ENCODE data around the gene FTH1. TPM values are rescaled to one million over a fixed set of nuclear protein-coding genes. Genes with fewer than 3 reads are reported as not detected.

FTH1 gene
- total and polyA plus RNA-seq, 2 of the 13 experiments (the other 11 are each of a cell fraction or from before 2014, with no cell fraction given), result 607 to 760 TPM

DNA sequence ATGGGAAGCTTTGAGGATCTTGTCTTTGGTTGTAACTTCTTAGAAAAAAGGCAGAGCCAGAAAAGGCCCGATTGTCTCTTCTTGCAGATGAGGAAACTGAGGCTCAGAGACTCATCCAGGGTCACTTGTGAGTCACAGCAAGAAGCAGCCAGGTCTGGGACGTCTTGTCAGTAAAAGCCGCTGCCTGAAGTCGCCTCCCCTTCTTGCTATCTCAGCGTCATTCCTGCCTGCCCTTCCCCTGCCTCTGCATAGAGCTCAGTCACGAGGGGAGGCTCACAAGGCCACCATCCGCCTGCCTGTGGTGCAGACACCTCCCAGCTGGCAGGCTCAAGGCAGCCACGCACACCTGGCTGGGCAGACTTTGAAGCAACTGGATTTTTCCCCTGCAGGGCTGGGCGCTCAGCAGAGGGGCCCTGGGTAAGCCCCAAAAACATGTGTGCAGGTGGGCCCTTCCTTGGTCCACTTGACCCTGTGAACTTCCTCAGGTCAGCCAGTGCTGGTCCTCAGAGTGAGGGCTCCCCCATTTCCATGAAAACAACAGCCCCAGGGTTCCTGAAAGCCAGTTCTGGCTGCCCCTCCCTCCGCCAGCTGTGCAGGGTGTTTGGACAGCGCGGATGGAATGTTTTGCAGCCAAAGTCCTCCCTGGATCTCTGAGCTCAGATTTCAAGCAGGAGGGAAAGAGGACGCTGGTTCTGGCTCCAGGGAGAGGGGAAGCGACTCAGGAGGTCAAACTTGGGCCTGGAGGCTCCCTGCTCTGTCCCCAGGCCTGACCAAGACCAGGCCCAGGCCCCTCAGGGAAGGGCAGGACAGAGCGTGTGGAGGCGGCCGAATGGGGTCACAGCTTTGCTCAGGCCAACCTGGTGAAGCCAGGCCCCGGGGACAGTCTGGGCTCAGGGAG, 44.0 kb downstream of the FTH1 start (continued):
- TF ChIP-seq ZNF274 (CRISPR knock-in tag; IDR thresholded peaks at IDR 0.05), result 0 out of 2 replicates have a peak, but pooled peaks have one; percentile 66
- TF ChIP-seq, protein P1, sequence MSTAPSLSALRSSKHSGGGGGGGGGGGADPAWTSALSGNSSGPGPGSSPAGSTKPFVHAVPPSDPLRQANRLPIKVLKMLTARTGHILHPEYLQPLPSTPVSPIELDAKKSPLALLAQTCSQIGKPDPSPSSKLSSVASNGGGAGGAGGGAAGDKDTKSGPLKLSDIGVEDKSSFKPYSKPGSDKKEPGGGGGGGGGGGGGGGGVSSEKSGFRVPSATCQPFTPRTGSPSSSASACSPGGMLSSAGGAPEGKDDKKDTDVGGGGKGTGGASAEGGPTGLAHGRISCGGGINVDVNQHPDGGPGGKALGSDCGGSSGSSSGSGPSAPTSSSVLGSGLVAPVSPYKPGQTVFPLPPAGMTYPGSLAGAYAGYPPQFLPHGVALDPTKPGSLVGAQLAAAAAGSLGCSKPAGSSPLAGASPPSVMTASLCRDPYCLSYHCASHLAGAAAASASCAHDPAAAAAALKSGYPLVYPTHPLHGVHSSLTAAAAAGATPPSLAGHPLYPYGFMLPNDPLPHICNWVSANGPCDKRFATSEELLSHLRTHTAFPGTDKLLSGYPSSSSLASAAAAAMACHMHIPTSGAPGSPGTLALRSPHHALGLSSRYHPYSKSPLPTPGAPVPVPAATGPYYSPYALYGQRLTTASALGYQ (CRISPR knock-in tag; IDR thresholded peaks at IDR 0.05), result peak; percentile 65; the same call in 1 of the 2 replicates

DNA sequence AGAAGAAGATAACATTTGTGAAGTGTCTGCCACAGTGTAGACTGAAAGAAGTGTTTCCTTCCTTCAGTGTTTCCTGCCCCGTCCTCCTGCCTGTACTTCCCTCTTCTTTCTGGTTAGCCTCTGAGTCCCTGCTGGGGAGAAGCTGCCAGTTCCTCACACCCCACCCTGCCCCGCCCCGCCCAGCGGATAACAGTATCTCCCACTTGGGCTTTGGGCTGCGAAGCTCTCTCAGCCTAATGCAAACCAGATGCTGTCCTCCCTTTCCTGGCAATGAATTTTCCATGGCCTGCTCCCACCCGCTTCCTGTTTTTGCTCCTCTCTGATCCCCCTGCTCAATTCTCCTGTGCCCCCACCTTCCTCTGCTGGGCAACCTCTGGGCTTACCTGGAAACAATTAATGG, 44.9 kb downstream of the FTH1 start:
- Histone ChIP-seq H3K4me2 (ENCODE audit: low read depth, low read length) (peak overlapping the region; percentile 87), H3K9me3 (ENCODE audit: low read length) (no peaks in the 10 kb centered on the region), H3K27ac (ENCODE audit: extremely low read length, insufficient read depth, low read length) (no peak overlapping the region), H4K20me1 (ENCODE audit: insufficient read depth, low read length) (no peaks in the 10 kb centered on the region), H3K36me3 (replicated peaks in 1 of 2; ENCODE audit: control insufficient read depth in 1 of 2, insufficient read depth in 2 of 2, low read length in 2 of 2) (no peaks in the 10 kb centered on the region), H3K4me1 (ENCODE audit: insufficient read depth, low read length) (peaks cover 57% of the 10 kb centered on the region), H3K27me3 (ENCODE audit: control insufficient read depth in 1 of 2, insufficient read depth in 2 of 2, low read length in 2 of 2) (peaks cover 6 to 33% of the 10 kb centered on the region in 2 experiments), H3K4me3 (replicated peaks in 1 of 3; ENCODE audit: insufficient read depth in 1 of 3, low read depth in 2 of 3, low read length in 3 of 3) (peak overlapping the region in 1 of 3 experiments; percentile 66; a peak in 2 of 6 replicates), H3K9ac (ENCODE audit: insufficient read depth, low read depth, low read length) (no peak overlapping the region), H3K79me2 (ENCODE audit: insufficient read depth, low read length) (no peaks in the 10 kb centered on the region), H2AFZ (ENCODE audit: low read length) (no peak overlapping the region)
- no peak for ATAC-seq
- in situ Hi-C loops (cut with HindIII; ENCODE audit: extremely low pct_ligation_motif_present, low pct_unique_long_range_greater_than_20kb), result no loop called here
- FAIRE-seq, result no peak
- ChIA-PET CTCF (ENCODE audit: low intra/inter-chr PET ratio, low total read pairs) (no interaction called here), POLR2A (interaction anchor here (1.2 to 3.7 kb wide), 11 partner anchors 11 to 130 kb away, joined by 3 to 37 read pairs (median 8); partner anchors contain the start of genes BEST1 and FEN1)
- no peak for DNase-seq (ENCODE audit: low spot score)
- no TSS peak for BruUV-seq (replicated peaks)
- 48% methylated on average over 6 of the region's 6 CpGs for WGBS (ENCODE audit: low lambda C conversion rate)
- intact Hi-C loops (cut with micrococcal nuclease; ENCODE audit: unreplicated experiment), result no loop called here
- TF ChIP-seq ZNF367 (CRISPR knock-in tag; IDR thresholded peaks at IDR 0.05; ENCODE audit: borderline replicate concordance) (no peak), ZNF772 (CRISPR knock-in tag; IDR thresholded peaks at IDR 0.05) (no peak), SMAD1 (CRISPR knock-in tag; IDR thresholded peaks at IDR 0.05; ENCODE audit: borderline replicate concordance, low read depth) (no peak), KLF9 (CRISPR knock-in tag; IDR thresholded peaks at IDR 0.05; ENCODE audit: low read depth) (no peak), PHF5A (CRISPR knock-in tag; IDR thresholded peaks at IDR 0.05; ENCODE audit: low read depth, unreplicated experiment) (no peak), ZNF296 (CRISPR knock-in tag; conservative IDR thresholded peaks at IDR 0.05) (no peak), SMARCE1 (IDR thresholded peaks at IDR 0.05; ENCODE audit: borderline replicate concordance) (no peak), NFE2 (CRISPR knock-in tag; IDR thresholded peaks at IDR 0.05) (no peak), GABPA (IDR thresholded peaks at IDR 0.05; ENCODE audit: low read depth, low read length) (no peak), GABPA (CRISPR knock-in tag; IDR thresholded peaks at IDR 0.05; ENCODE audit: low read depth) (no peak)
- TF ChIP-seq, protein P2, sequence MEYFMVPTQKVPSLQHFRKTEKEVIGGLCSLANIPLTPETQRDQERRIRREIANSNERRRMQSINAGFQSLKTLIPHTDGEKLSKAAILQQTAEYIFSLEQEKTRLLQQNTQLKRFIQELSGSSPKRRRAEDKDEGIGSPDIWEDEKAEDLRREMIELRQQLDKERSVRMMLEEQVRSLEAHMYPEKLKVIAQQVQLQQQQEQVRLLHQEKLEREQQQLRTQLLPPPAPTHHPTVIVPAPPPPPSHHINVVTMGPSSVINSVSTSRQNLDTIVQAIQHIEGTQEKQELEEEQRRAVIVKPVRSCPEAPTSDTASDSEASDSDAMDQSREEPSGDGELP (IDR thresholded peaks at IDR 0.05; ENCODE audit: borderline replicate concordance, low read depth), result no peak
- TF ChIP-seq, protein P3, sequence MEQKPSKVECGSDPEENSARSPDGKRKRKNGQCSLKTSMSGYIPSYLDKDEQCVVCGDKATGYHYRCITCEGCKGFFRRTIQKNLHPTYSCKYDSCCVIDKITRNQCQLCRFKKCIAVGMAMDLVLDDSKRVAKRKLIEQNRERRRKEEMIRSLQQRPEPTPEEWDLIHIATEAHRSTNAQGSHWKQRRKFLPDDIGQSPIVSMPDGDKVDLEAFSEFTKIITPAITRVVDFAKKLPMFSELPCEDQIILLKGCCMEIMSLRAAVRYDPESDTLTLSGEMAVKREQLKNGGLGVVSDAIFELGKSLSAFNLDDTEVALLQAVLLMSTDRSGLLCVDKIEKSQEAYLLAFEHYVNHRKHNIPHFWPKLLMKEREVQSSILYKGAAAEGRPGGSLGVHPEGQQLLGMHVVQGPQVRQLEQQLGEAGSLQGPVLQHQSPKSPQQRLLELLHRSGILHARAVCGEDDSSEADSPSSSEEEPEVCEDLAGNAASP (CRISPR knock-in tag; IDR thresholded peaks at IDR 0.05; ENCODE audit: borderline replicate concordance), result no peak
- TF ChIP-seq, protein P4, sequence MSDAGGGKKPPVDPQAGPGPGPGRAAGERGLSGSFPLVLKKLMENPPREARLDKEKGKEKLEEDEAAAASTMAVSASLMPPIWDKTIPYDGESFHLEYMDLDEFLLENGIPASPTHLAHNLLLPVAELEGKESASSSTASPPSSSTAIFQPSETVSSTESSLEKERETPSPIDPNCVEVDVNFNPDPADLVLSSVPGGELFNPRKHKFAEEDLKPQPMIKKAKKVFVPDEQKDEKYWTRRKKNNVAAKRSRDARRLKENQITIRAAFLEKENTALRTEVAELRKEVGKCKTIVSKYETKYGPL (CRISPR knock-in tag; IDR thresholded peaks at IDR 0.05), result no peak
- TF ChIP-seq, protein P5, sequence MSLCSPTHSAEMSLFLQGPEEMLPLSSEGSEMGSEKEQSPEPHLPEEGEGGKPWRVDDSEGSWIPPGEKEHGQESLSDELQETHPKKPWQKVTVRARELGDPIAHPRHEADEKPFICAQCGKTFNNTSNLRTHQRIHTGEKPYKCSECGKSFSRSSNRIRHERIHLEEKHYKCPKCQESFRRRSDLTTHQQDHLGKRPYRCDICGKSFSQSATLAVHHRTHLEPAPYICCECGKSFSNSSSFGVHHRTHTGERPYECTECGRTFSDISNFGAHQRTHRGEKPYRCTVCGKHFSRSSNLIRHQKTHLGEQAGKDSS (CRISPR knock-in tag; IDR thresholded peaks at IDR 0.05; ENCODE audit: borderline replicate concordance, low read depth), result no peak

Measured in HepG2 (cell line).